Osteocyte (in vitro differentiated cells): ENCODE data around the gene CYTH1. TPM values are rescaled to one million over a fixed set of nuclear protein-coding genes. Genes with fewer than 3 reads are reported as not detected.
"Not testable (repeated sequence)": the region's sequence is repeated elsewhere in the genome, so short reads cannot be mapped to it uniquely, and the experiment has no call there.

ENCODE experiments used
- DNase-seq: peaks from one replicate; pipeline ENCODE4 v3.0.0; 2021; ENCODE audit warnings: mixed read lengths; ENCODE audit not compliant: unreplicated experiment; ENCODE audit errors: extremely low spot score
- H3K27ac Mint-ChIP-seq: one replicate; pipeline ENCODE4 v1.8.0; 2021; ENCODE audit warnings: mild to moderate bottlenecking, mixed read lengths; ENCODE audit not compliant: unreplicated experiment
- H3K27me3 Mint-ChIP-seq: one replicate; pipeline ENCODE4 v1.8.0; 2021; ENCODE audit warnings: mixed read lengths; ENCODE audit not compliant: unreplicated experiment
- H3K36me3 Mint-ChIP-seq: one replicate; pipeline ENCODE4 v1.8.0; 2021; ENCODE audit warnings: mixed read lengths; ENCODE audit not compliant: unreplicated experiment
- H3K4me1 Mint-ChIP-seq: one replicate; pipeline ENCODE4 v1.8.0; 2021; ENCODE audit warnings: mixed read lengths; ENCODE audit not compliant: unreplicated experiment
- H3K4me3 Mint-ChIP-seq: one replicate; pipeline ENCODE4 v1.8.0; 2021; ENCODE audit warnings: mild to moderate bottlenecking, moderate library complexity, mixed read lengths; ENCODE audit not compliant: unreplicated experiment
- H3K9me3 Mint-ChIP-seq: one replicate; pipeline ENCODE4 v1.8.0; 2021; ENCODE audit warnings: mixed read lengths; ENCODE audit not compliant: unreplicated experiment
- total RNA-seq: library from RNA; stranded (reverse); gene quantifications from 2 replicates; pipeline ENCODE4 v1.2.1, GENCODE V29; 2021
- TF ChIP-seq, protein P1 (sequence below): fragments of 200-600 bp; sonication (generic); IDR thresholded peaks from 2 replicates; pipeline ENCODE4 v1.5.0; 2021; ENCODE audit warnings: antibody characterized with exemption, mild to moderate bottlenecking, moderate library complexity

CYTH1 gene
- total RNA-seq, 1 donor from 2014 or later: 113 TPM

GRCh38 chr17:78753316-78754250, 28.5 kb downstream of the CYTH1 start:
- TF ChIP-seq, protein P1, sequence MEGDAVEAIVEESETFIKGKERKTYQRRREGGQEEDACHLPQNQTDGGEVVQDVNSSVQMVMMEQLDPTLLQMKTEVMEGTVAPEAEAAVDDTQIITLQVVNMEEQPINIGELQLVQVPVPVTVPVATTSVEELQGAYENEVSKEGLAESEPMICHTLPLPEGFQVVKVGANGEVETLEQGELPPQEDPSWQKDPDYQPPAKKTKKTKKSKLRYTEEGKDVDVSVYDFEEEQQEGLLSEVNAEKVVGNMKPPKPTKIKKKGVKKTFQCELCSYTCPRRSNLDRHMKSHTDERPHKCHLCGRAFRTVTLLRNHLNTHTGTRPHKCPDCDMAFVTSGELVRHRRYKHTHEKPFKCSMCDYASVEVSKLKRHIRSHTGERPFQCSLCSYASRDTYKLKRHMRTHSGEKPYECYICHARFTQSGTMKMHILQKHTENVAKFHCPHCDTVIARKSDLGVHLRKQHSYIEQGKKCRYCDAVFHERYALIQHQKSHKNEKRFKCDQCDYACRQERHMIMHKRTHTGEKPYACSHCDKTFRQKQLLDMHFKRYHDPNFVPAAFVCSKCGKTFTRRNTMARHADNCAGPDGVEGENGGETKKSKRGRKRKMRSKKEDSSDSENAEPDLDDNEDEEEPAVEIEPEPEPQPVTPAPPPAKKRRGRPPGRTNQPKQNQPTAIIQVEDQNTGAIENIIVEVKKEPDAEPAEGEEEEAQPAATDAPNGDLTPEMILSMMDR: no peak
- Mint-ChIP-seq H3K9me3 (no peaks in the 10 kb centered on the region), H3K4me3 (no peak overlapping the region), H3K27ac (no peak overlapping the region), H3K27me3 (no peaks in the 10 kb centered on the region), H3K4me1 (peaks cover 29% of the 10 kb centered on the region), H3K36me3 (no peaks in the 10 kb centered on the region)
- DNase-seq: no peak

DNA sequence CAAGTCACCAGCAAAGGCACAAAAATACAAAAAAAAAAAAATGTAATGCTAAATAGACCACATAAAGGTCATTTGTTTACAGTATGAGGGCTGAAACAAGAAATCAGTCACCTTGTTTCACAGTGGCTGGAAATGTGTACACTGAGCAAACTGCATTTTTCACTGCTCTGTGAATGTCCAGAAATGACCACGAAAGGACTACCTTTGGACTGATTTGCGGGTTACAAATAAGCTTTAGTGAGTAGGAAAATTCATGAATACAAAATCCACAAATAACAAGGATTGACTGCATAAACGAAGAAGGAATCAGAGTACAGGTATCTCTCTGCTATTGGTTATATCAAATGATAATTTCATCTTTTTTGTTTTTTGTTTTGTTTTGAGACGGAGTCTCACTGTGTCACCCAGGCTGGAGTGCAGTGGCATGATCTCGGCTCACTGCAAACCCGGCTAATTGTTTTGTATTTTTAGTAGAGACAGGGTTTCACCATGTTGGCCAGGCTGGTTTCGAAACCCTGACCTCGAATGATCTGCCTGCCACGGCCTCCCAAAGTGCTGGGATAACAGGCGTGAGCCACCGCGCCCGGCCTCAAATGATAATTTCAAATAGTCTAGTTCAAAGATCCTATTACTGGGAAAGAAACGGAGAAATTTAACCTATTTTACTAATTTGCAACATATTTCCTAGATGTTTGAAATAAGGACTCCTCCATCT, 30.5 kb downstream of the CYTH1 start:
- TF ChIP-seq, protein P1: no peak
- no peak for DNase-seq
- H3K4me3 Mint-ChIP-seq: no peak overlapping the region
- peaks cover 39% of the 10 kb centered on the region for H3K4me1 Mint-ChIP-seq
- H3K27me3 Mint-ChIP-seq: no peaks in the 10 kb centered on the region
- no peaks in the 10 kb centered on the region for H3K36me3 Mint-ChIP-seq
- no peak overlapping the region for H3K27ac Mint-ChIP-seq
- H3K9me3 Mint-ChIP-seq: no peaks in the 10 kb centered on the region

DNA sequence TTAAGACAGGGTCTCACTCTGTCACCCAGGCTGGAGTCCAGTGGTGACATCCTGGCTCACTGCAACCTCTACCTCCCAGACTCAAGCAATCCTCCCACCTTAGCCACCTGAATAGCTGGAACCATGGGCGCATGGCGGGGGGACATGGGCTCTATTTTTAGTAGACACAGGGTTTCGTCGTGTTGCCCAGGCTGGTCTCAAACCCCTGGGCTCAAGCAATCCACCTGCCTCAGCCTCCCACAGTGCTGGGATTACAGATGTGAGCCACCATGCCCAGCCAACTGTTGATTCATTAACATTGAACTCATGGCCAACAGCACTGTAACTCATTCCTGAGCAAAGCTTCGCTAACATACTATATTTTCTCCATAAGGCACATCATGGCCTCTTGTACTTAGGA, 31.1 kb downstream of the CYTH1 start:
- Mint-ChIP-seq H3K27ac (peak overlapping the region; percentile 62), H3K4me1 (peaks cover 43% of the 10 kb centered on the region)
- not testable (repeated sequence) for H3K27me3 Mint-ChIP-seq, DNase-seq, H3K9me3 Mint-ChIP-seq, H3K36me3 Mint-ChIP-seq, H3K4me3 Mint-ChIP-seq

GRCh38 chr17:78748730-78749317, 33.2 kb downstream of the CYTH1 start:
- H3K27me3 Mint-ChIP-seq: no peaks in the 10 kb centered on the region
- no peak for DNase-seq
- H3K4me3 Mint-ChIP-seq: no peak overlapping the region
- H3K4me1 Mint-ChIP-seq: peaks cover 53% of the 10 kb centered on the region
- no peaks in the 10 kb centered on the region for H3K9me3 Mint-ChIP-seq
- TF ChIP-seq, protein P1: no peak
- H3K36me3 Mint-ChIP-seq: peaks cover 4% of the 10 kb centered on the region
- peak overlapping the region; percentile 59 for H3K27ac Mint-ChIP-seq

DNA sequence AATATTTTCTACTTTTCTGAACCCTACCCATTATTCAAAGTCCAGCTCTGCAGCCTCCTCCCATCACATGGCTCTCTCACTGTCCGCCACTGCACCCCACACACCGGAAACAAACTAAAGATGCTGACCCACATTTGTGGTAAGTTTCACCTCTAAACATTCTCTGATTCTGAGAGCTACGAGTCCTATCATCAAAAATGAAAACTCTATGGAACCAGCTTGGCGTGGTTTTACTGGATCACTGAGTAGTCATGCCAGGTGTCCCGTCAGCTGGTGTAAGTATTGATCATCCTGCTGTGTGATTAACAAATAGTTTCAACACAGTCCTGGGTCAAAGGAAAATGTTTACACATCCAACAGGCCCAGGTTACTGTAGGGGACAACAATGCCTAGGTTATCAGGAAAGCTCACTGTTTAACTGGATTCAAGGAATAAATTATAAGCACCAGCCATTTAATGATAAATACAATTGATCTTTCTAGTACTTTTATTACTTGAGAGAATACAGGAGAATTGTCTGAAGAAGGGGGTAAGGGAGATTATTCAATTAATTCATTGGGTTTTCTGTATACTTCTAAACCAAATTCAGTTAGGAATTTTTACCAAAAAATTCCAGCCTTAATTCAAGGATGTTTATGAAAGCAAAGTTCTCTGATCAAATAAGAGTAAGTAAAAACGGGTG, 33.9 kb downstream of the CYTH1 start:
- peaks cover 56% of the 10 kb centered on the region for H3K4me1 Mint-ChIP-seq
- H3K36me3 Mint-ChIP-seq: peaks cover 4% of the 10 kb centered on the region
- peak overlapping the region; percentile 59 for H3K27ac Mint-ChIP-seq
- TF ChIP-seq, protein P1: no peak
- no peaks in the 10 kb centered on the region for H3K27me3 Mint-ChIP-seq
- no peak overlapping the region for H3K4me3 Mint-ChIP-seq
- H3K9me3 Mint-ChIP-seq: no peaks in the 10 kb centered on the region
- DNase-seq: no peak
